HG03025 (cell line): Measurements from ENCODE around the gene HMCN1.
"Not testable (repeated sequence)": the region's sequence is repeated elsewhere in the genome, so short reads cannot be mapped to it uniquely, and the experiment has no call there.

ENCODE experiments used
- ATAC-seq: cut with Tn5 transposase; IDR thresholded peaks from one replicate; pipeline ENCODE4 v1.9.1; 2021; ENCODE audit warnings: mild to moderate bottlenecking, moderate library complexity; ENCODE audit not compliant: unreplicated experiment, low FRiP score

HMCN1 gene

GRCh38 chr1:185843986-185844385 lies 109.8 kb downstream of the HMCN1 start:
- no peak for ATAC-seq

- ATAC-seq = no peak
Observed at GRCh38 chr1:185846672-185847444, 112.7 kb downstream of the HMCN1 start.

DNA sequence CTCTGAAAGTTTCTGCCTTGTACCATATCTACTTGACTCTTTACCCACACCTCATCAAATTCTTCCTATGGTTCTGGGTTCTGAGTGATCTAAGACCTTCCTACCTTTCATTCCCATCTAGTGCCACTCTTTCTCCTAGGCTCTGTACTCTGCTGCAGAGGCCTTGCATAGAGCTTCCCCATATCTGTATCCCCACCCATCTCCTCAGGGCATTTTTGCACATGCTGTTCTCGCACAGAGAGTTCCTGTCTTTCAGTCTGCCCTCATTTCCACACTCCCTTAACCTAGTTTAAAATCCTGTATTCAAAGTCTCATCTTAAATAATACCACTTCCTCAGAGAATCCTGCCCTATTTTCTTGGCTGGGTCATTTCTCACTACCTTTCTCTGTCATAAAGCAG lies 114.8 kb downstream of the HMCN1 start:
- ATAC-seq = no peak

GRCh38 chr1:185850366-185850765 lies 116.2 kb downstream of the HMCN1 start:
- ATAC-seq = no peak

GRCh38 chr1:185853739-185854138 lies 119.5 kb downstream of the HMCN1 start:
- ATAC-seq = no peak

DNA sequence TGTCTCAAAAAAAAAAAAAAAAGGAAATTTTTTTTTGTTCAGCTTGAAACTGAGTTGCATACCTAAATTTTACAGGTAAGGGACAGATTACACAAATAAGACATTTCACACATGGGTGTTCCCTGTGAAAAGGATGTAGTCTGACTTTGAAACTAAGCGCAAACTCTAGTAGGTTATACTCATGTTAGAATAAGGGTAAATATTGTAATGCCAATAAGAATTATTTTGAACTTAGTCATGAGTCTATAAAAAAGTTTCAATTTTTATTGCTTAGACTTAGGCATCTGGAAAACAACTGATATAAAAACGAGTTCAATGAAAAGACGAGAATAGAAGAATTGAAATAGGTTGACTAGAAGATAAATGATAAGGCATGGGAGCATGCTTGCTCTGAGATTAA lies 122.3 kb downstream of the HMCN1 start:
- ATAC-seq = no peak

GRCh38 chr1:185857442-185857841 lies 123.3 kb downstream of the HMCN1 start:
- no peak for ATAC-seq

DNA sequence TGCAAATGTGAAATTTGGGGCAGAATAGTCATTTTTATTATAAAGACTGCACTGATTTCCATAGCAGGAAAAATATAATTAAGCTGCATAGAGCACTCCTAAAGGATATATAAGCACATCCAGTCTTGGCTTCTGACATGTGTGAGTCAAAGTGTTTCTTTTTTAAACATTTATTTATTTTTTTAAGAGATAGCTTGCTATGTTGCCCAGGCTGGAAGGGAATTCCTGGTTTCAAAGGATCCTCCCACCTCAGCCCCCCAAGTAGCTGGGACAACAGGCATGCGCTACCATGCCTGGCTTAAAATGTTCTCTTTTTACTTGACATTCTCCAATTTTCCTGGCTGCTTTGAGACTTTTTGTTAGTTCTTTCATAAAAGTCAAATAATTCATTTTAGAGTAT lies 126.1 kb downstream of the HMCN1 start:
- ATAC-seq = no peak

- no peak for ATAC-seq
Observed at GRCh38 chr1:185860859-185861258, 126.7 kb downstream of the HMCN1 start.

DNA sequence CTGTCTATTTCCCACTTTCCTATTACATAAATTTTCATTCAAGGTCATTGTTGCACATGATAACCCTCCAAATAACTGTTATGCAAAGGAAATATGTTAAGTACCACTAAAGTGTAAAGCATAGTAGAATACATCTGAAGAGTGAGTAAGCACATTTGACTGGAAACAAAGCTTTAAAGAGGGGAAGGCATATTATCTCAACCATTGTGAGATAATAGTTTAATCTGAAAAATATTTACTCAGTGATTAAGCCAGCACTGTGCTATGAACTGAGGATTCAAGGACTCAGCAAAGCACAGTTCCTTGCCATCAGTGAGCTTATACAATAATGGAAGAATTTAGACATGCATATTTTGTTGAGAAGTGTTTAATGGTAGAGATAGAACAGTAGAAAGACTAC lies 127.4 kb downstream of the HMCN1 start:
- ATAC-seq = no peak

DNA sequence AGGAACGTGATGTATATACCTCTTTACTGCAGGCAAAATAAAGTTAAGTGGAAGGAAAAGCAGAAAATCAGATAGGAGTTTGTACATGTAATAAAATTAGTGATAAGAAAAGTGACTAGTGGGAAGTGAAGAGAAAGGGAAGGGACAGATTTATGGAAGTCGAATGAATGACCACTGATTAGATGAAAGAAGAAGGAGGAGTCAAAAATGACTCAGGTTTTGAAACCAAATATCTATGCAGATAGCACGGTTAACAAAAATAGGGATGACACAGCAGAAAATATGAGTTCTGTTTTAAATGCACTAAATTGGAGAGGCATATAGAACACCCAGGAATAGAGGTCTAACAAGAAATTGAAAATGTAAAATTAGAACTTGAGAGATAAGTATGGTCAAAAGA lies 128.0 kb downstream of the HMCN1 start:
- no peak for ATAC-seq

- no peak for ATAC-seq
Observed at GRCh38 chr1:185864331-185864730, 130.1 kb downstream of the HMCN1 start.

- no peak for ATAC-seq
Observed at GRCh38 chr1:185864889-185865517, 130.8 kb downstream of the HMCN1 start.

DNA sequence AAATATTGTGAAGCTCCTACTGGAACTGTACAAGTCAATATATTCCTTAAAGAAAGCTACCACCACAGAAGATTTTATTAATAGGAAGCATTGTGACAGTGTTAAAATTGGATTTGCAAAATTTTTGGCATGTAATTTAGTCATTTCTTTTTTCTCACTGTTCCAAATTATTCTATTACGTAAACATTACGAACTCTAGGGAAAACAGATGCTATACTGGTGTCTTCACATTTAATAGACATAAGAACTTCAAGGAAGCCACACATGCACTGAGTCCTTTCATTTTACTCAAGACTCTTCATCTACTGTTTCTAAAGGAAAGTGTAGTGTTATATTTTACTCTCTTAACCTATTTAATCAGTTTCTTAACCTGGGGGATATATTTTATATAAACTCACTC lies 135.4 kb downstream of the HMCN1 start:
- ATAC-seq = no peak

GRCh38 chr1:185871627-185872150 lies 137.5 kb downstream of the HMCN1 start:
- ATAC-seq = no peak

DNA sequence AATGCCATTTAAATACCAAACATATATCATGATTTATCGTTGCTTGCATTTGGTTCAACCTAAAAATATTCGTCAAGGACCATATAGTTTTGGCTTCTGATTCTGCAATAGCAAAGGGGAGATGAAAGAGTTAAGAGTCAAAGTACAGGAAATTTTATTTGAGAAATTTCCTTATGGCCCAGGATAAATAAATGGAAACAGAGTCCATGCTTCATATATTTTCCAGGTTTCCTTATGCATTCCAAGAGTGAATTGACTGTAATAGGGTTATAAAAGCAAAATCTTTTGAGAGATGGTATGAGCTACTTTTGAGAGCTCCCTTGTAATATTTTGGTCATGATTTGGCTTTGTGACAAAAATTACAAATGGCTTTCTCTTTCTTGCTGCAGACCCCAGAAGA lies 140.1 kb downstream of the HMCN1 start:
- ATAC-seq = no peak

- no peak for ATAC-seq
Observed at GRCh38 chr1:185880330-185880729, 146.1 kb downstream of the HMCN1 start.

DNA sequence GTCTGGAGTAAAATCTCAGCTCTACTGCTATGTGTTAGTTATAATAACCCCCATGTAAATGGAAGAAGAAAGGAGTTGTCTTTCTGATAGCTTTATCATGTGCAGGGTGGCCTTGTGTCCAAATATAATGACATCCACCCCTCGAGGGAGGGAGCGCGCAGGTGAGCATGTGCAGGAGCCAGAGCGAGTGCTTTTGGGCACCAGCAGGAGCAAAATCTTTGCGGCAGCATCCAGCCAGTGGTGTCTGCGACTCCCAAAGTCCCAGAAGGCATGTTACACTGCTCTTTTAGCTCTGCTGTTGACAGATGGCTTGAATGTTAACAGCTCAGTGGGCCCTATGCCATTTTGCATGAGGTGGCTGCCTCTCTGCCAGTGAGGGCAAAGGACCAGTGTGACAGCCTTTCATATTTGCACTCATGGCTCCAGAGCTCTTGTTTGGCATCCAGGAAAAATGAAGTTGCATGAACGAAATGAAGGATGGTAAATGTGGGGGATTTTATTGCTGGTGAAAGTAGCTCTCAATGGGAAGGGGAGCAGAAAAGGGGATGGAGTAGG lies 146.7 kb downstream of the HMCN1 start:
- ATAC-seq = no peak

- ATAC-seq = no peak
Observed at GRCh38 chr1:185886046-185886445, 151.9 kb downstream of the HMCN1 start.

- no peak for ATAC-seq
Observed at GRCh38 chr1:185886671-185887070, 152.5 kb downstream of the HMCN1 start.

DNA sequence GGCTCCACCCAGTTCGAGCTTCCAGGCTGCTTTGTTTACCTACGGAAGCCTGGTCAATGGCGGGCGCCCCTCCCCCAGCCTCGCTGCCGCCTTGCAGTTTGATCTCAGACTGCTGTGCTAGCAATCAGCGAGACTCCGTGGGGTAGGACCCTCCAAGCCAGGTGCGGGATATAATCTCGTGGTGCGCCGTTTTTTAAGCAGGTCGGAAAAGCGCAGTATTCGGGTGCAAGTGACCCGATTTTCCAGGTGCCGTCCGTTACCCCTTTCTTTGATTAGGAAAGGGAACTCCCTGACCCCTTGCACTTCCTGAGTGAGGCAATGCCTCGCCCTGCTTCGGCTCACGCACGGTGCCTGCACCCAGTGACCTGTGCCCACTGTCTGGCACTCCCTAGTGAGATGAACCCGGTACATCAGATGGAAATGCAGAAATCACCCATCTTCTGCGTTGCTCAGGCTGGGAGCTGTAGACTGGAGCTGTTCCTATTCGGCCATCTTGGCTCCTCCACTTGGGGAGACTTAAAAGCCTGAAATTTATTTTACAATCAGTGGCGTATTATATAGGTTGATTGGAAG lies 158.7 kb downstream of the HMCN1 start:
- not testable (repeated sequence) for ATAC-seq
